Stimulated activated CD4-positive, alpha-beta T cell treated with anti-CD3 and anti-CD28 coated beads, Interleukin-4, amount 100 ng/mL, for 48 hours (primary cell): Measurements from ENCODE around the gene RNF187.

Source experiments
- DNase-seq, 2 donors: peaks; one replicate each; pipeline ENCODE4 v3.0.0-alpha.2; 2020; ENCODE audit warnings: low read depth in 2 of 2

The RNF187 gene

GRCh38 chr1:228544021-228544850 is 57.1 kb downstream of the RNF187 start:
- DNase-seq: no peak

- no peak for DNase-seq
These were observed 57.9 kb downstream of the RNF187 start for GRCh38 chr1:228544921-228545591.
